ENCODE measurements around the gene NCK1. TPM values are rescaled to one million over a fixed set of nuclear protein-coding genes. Genes with fewer than 3 reads are reported as not detected.

NCK1 gene
- total RNA-seq, 1 experiment from 2014 or later: 25.6 TPM

DNA sequence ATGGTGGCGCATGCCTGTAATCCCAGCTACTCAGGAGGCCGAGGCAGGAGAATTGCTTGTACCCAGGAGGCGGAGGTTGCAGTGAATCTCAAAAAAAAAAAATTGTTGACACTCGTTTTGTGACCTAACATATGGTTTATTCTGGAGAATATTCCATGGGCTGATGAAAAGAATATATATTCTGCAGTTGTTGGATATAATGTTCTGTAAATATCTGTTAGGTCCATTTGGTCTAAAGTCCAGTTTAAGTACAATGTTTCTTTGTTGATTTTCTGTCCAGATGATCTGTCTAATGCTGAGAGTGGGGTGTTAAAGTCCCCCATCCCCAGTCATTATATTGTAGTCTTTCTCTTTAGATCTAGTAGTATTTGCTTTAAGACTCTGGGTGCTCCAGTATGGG lies 111.3 kb downstream of the NCK1 start:
- intact Hi-C loops (cut with micrococcal nuclease): no loop called here
- Histone ChIP-seq H3K27ac (ENCODE audit: low read depth, low read length) (no peak overlapping the region), H3K79me2 (ENCODE audit: insufficient read depth, low read length) (no peaks in the 10 kb centered on the region), H3K36me3 (ENCODE audit: control insufficient read depth in 1 of 2, insufficient read depth in 2 of 2, low read length in 2 of 2) (no peaks in the 10 kb centered on the region), H4K20me1 (ENCODE audit: insufficient read depth) (no peaks in the 10 kb centered on the region), H3K9me2 (ENCODE audit: insufficient read depth) (0 out of 2 replicates have a peak, but pooled peaks cover 4% of the 10 kb centered on the region), H3K27me3 (ENCODE audit: insufficient read depth, low read length) (no peaks in the 10 kb centered on the region), H2AFZ (ENCODE audit: low read depth, low read length, poor library complexity, severe bottlenecking) (no peak overlapping the region), H3K9me3 (ENCODE audit: control insufficient read depth in 1 of 2, insufficient read depth in 1 of 2, low read depth in 1 of 2, low read length in 2 of 2) (no peaks in the 10 kb centered on the region), H3K4me3 (replicated peaks in 1 of 2; ENCODE audit: low read depth in 1 of 2, low read length in 2 of 2) (no peak overlapping the region), H3K4me1 (ENCODE audit: control insufficient read depth in 1 of 2, insufficient read depth in 2 of 2, low read length in 2 of 2) (no peaks in the 10 kb centered on the region), H3K4me2 (ENCODE audit: low read length) (no peak overlapping the region), H3K9ac (ENCODE audit: low read length) (no peak overlapping the region)
- ATAC-seq (no peak), DNase-seq (ENCODE audit: low read depth, low spot score) (no peak)
- no TSS peak for BruUV-seq (replicated peaks)
- TF ChIP-seq, protein P1, sequence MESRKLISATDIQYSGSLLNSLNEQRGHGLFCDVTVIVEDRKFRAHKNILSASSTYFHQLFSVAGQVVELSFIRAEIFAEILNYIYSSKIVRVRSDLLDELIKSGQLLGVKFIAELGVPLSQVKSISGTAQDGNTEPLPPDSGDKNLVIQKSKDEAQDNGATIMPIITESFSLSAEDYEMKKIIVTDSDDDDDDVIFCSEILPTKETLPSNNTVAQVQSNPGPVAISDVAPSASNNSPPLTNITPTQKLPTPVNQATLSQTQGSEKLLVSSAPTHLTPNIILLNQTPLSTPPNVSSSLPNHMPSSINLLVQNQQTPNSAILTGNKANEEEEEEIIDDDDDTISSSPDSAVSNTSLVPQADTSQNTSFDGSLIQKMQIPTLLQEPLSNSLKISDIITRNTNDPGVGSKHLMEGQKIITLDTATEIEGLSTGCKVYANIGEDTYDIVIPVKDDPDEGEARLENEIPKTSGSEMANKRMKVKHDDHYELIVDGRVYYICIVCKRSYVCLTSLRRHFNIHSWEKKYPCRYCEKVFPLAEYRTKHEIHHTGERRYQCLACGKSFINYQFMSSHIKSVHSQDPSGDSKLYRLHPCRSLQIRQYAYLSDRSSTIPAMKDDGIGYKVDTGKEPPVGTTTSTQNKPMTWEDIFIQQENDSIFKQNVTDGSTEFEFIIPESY (IDR thresholded peaks at IDR 0.05; ENCODE audit: extremely low read depth, insufficient replicate concordance, low read length): no peak
- TF ChIP-seq, protein P2, sequence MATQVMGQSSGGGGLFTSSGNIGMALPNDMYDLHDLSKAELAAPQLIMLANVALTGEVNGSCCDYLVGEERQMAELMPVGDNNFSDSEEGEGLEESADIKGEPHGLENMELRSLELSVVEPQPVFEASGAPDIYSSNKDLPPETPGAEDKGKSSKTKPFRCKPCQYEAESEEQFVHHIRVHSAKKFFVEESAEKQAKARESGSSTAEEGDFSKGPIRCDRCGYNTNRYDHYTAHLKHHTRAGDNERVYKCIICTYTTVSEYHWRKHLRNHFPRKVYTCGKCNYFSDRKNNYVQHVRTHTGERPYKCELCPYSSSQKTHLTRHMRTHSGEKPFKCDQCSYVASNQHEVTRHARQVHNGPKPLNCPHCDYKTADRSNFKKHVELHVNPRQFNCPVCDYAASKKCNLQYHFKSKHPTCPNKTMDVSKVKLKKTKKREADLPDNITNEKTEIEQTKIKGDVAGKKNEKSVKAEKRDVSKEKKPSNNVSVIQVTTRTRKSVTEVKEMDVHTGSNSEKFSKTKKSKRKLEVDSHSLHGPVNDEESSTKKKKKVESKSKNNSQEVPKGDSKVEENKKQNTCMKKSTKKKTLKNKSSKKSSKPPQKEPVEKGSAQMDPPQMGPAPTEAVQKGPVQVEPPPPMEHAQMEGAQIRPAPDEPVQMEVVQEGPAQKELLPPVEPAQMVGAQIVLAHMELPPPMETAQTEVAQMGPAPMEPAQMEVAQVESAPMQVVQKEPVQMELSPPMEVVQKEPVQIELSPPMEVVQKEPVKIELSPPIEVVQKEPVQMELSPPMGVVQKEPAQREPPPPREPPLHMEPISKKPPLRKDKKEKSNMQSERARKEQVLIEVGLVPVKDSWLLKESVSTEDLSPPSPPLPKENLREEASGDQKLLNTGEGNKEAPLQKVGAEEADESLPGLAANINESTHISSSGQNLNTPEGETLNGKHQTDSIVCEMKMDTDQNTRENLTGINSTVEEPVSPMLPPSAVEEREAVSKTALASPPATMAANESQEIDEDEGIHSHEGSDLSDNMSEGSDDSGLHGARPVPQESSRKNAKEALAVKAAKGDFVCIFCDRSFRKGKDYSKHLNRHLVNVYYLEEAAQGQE (IDR thresholded peaks at IDR 0.05; ENCODE audit: low read depth): no peak
- TF ChIP-seq YY1 (IDR thresholded peaks at IDR 0.05; ENCODE audit: extremely low read depth, insufficient replicate concordance, low read depth, low read length) (no peak), EGR1 (IDR thresholded peaks at IDR 0.05; ENCODE audit: low read depth) (no peak), SP1 (IDR thresholded peaks at IDR 0.05; ENCODE audit: low read depth) (no peak), TCF7L2 (IDR thresholded peaks at IDR 0.05; ENCODE audit: borderline replicate concordance, extremely low read depth, insufficient read depth, insufficient read length) (no peak), JUND (IDR thresholded peaks at IDR 0.05) (no peak), ZFX (IDR thresholded peaks at IDR 0.05) (no peak), POLR2A (IDR thresholded peaks at IDR 0.05; ENCODE audit: borderline replicate concordance, extremely low read depth, insufficient read depth, insufficient read length) (no peak), EZH2 (IDR thresholded peaks at IDR 0.05) (no peak)
- TF ChIP-seq, protein P3, sequence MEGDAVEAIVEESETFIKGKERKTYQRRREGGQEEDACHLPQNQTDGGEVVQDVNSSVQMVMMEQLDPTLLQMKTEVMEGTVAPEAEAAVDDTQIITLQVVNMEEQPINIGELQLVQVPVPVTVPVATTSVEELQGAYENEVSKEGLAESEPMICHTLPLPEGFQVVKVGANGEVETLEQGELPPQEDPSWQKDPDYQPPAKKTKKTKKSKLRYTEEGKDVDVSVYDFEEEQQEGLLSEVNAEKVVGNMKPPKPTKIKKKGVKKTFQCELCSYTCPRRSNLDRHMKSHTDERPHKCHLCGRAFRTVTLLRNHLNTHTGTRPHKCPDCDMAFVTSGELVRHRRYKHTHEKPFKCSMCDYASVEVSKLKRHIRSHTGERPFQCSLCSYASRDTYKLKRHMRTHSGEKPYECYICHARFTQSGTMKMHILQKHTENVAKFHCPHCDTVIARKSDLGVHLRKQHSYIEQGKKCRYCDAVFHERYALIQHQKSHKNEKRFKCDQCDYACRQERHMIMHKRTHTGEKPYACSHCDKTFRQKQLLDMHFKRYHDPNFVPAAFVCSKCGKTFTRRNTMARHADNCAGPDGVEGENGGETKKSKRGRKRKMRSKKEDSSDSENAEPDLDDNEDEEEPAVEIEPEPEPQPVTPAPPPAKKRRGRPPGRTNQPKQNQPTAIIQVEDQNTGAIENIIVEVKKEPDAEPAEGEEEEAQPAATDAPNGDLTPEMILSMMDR (IDR thresholded peaks at IDR 0.05 in 2 of 3, conservative IDR thresholded peaks at IDR 0.05 in 1 of 3; ENCODE audit: borderline replicate concordance in 1 of 3, insufficient read depth in 1 of 3, low read depth in 2 of 3, low read length in 2 of 3): no peak
- TF ChIP-seq, protein P4, sequence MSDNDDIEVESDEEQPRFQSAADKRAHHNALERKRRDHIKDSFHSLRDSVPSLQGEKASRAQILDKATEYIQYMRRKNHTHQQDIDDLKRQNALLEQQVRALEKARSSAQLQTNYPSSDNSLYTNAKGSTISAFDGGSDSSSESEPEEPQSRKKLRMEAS (IDR thresholded peaks at IDR 0.05): no peak
- CTCF ChIA-PET: no interaction called here
- RAD21 ChIA-PET (ENCODE audit: low non-redundant PET in 1 of 2, low total read pairs in 2 of 2, uncharacterized antibody in 2 of 2, unreplicated experiment in 2 of 2): no interaction called here
- POLR2A ChIA-PET: no interaction called here
